ENCODE data around the gene PORCN. TPM values are rescaled to one million over a fixed set of nuclear protein-coding genes. Genes with fewer than 3 reads are reported as not detected.

PORCN gene
- total and polyA plus RNA-seq, 9 of the 15 experiments (the other 6 are each of a cell fraction or from before 2014, with no cell fraction given): 0.34 to 5.1 (median 2.8) TPM

DNA sequence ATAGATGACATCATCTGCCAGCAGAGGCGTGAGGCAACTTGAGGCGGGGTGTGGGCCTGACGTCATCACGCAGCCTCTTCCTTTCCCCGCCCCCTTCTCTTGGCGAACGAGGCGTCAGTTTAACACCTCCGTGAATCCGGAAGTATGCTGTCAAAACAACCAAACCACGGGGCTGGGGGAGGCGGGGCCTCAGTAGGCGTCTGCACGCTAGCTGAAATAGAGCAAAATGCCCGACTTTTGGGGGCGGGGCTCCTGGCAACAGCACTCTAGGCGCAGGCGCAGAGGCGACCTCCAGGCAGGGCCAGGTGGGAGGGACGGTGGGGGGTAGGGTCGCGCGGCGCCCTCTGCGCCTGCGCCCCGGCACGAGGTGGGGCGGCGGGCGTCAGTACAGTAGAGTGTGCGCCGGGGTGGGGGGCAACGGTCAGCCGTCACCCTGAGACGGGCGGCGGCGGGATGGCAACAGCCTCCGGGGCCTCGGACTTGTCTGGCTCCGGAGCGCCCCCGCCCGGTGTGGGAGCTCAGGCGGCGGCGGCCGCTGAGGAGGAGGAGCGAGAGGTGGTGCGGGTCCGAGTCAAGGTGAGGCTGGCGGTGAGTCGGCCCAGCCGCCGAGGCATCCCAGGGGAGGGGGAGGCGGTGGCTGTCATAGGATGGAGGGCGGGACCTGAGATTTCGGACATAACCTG, 30.7 kb downstream of the PORCN start, which contains the start of gene TBC1D25 (continued):
- TF ChIP-seq ZNF589 (CRISPR knock-in tag; IDR thresholded peaks at IDR 0.05; ENCODE audit: low read depth) (peak; percentile 93), ZNF445 (CRISPR knock-in tag; IDR thresholded peaks at IDR 0.05; ENCODE audit: low read depth) (no peak), E2F4 (CRISPR knock-in tag; IDR thresholded peaks at IDR 0.05; ENCODE audit: low read depth) (no peak), TOE1 (IDR thresholded peaks at IDR 0.05; ENCODE audit: borderline replicate concordance) (peak; percentile 56; the same call in 1 of the 2 replicates), TOE1 (CRISPR knock-in tag; IDR thresholded peaks at IDR 0.05; ENCODE audit: borderline replicate concordance, low read depth) (no peak), MECOM (CRISPR knock-in tag; IDR thresholded peaks at IDR 0.05) (0 out of 2 replicates have a peak, but pooled peaks have one; percentile 25), ELK3 (CRISPR knock-in tag; IDR thresholded peaks at IDR 0.05) (no peak), ZNF175 (CRISPR knock-in tag; IDR thresholded peaks at IDR 0.05; ENCODE audit: low read depth) (peak; percentile 38), ETV5 (CRISPR knock-in tag; IDR thresholded peaks at IDR 0.05; ENCODE audit: low read depth) (peak; percentile 56; the same call in 1 of the 2 replicates), L3MBTL2 (IDR thresholded peaks at IDR 0.05) (peak; percentile 92), MEIS2 (IDR thresholded peaks at IDR 0.05; ENCODE audit: partially characterized antibody) (peak; percentile 84), MXI1 (IDR thresholded peaks at IDR 0.05; ENCODE audit: low read depth, low read length) (peak; percentile 64), CEBPG (CRISPR knock-in tag; IDR thresholded peaks at IDR 0.05) (peak; percentile 80; the same call in 1 of the 2 replicates), CEBPG (tag; conservative IDR thresholded peaks at IDR 0.05 in 1 of 2, IDR thresholded peaks at IDR 0.05 in 1 of 2) (peak; percentile 78 to 91), CREB1 (IDR thresholded peaks at IDR 0.05) (peak; percentile 97), CREB1 (CRISPR knock-in tag; IDR thresholded peaks at IDR 0.05) (peak; percentile 92), SAFB (IDR thresholded peaks at IDR 0.05; ENCODE audit: borderline replicate concordance, low read depth, low read length) (0 out of 2 replicates have a peak, but pooled peaks have one; percentile 39), GMEB1 (CRISPR knock-in tag; IDR thresholded peaks at IDR 0.05) (peak; percentile 79)
- TF ChIP-seq, protein P1, sequence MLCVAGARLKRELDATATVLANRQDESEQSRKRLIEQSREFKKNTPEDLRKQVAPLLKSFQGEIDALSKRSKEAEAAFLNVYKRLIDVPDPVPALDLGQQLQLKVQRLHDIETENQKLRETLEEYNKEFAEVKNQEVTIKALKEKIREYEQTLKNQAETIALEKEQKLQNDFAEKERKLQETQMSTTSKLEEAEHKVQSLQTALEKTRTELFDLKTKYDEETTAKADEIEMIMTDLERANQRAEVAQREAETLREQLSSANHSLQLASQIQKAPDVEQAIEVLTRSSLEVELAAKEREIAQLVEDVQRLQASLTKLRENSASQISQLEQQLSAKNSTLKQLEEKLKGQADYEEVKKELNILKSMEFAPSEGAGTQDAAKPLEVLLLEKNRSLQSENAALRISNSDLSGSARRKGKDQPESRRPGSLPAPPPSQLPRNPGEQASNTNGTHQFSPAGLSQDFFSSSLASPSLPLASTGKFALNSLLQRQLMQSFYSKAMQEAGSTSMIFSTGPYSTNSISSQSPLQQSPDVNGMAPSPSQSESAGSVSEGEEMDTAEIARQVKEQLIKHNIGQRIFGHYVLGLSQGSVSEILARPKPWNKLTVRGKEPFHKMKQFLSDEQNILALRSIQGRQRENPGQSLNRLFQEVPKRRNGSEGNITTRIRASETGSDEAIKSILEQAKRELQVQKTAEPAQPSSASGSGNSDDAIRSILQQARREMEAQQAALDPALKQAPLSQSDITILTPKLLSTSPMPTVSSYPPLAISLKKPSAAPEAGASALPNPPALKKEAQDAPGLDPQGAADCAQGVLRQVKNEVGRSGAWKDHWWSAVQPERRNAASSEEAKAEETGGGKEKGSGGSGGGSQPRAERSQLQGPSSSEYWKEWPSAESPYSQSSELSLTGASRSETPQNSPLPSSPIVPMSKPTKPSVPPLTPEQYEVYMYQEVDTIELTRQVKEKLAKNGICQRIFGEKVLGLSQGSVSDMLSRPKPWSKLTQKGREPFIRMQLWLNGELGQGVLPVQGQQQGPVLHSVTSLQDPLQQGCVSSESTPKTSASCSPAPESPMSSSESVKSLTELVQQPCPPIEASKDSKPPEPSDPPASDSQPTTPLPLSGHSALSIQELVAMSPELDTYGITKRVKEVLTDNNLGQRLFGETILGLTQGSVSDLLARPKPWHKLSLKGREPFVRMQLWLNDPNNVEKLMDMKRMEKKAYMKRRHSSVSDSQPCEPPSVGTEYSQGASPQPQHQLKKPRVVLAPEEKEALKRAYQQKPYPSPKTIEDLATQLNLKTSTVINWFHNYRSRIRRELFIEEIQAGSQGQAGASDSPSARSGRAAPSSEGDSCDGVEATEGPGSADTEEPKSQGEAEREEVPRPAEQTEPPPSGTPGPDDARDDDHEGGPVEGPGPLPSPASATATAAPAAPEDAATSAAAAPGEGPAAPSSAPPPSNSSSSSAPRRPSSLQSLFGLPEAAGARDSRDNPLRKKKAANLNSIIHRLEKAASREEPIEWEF (CRISPR knock-in tag; IDR thresholded peaks at IDR 0.05): no peak
